CD4-positive, alpha-beta T cell (primary cell): Measurements from ENCODE around the gene PRM2. TPM values are rescaled to one million over a fixed set of nuclear protein-coding genes. Genes with fewer than 3 reads are reported as not detected.

Experiments
- ATAC-seq: fragments of 200-7000 bp; cut with Tn5 transposase; one replicate; pipeline ENCODE4 v1.10.0; 2022; ENCODE audit warnings: mild to moderate bottlenecking; ENCODE audit not compliant: poor library complexity
- CTCF ChIA-PET: fragments of 350-600 bp; sonication (Branson Sonifier 250); formaldehyde crosslinking; loops from one replicate; lab custom pipeline; 2021; ENCODE audit warnings: antibody characterized with exemption, inconsistent platforms; lab: Charles Lee
- POLR2A ChIA-PET: fragments of 350-600 bp; sonication (Branson Sonifier 250); formaldehyde crosslinking; loops from one replicate; lab custom pipeline; 2021; ENCODE audit warnings: antibody characterized with exemption, inconsistent platforms; lab: Charles Lee
- DNase-seq, 14 experiments: peaks; one replicate each; pipeline ENCODE4 v3.0.0-alpha.2; 2013 to 2020; ENCODE audit warnings: mixed read lengths in 2 of 14
- H3K27ac ChIP-seq, 2 donors: one replicate each; pipeline versions ENCODE4 v1.5.1 to v1.7.0; 2013; ENCODE audit warnings: low read length in 2 of 2, low read depth in 1 of 2, mild to moderate bottlenecking in 1 of 2
- H3K27me3 ChIP-seq, 2 experiments: 1 replicate in 1 of 2; 2 replicates in 1 of 2; pipeline versions ENCODE4 v1.6.1 to v1.7.0; 2013; ENCODE audit warnings: low read length in 2 of 2, control low read depth in 1 of 2, mild to moderate bottlenecking in 1 of 2, moderate library complexity in 1 of 2; ENCODE audit not compliant: insufficient read depth in 2 of 2, control insufficient read depth in 1 of 2
- H3K36me3 ChIP-seq: one replicate; pipeline ENCODE4 v1.6.1; 2013; ENCODE audit warnings: low read length, control low read depth; ENCODE audit not compliant: insufficient read depth
- H3K4me1 ChIP-seq: one replicate; pipeline ENCODE4 v1.6.1; 2013; ENCODE audit warnings: low read length, control low read depth; ENCODE audit not compliant: insufficient read depth
- H3K4me3 ChIP-seq: one replicate; pipeline ENCODE4 v1.5.1; 2013; ENCODE audit warnings: mild to moderate bottlenecking, low read length, moderate library complexity
- H3K9me3 ChIP-seq, 2 experiments: 1 replicate in 1 of 2; 2 replicates in 1 of 2; pipeline versions ENCODE4 v1.6.1 to v1.7.0; 2013; ENCODE audit warnings: low read length in 2 of 2, mild to moderate bottlenecking in 2 of 2, control low read depth in 1 of 2, moderate library complexity in 1 of 2; ENCODE audit not compliant: control insufficient read depth in 1 of 2, insufficient read depth in 1 of 2
- H3K27ac Mint-ChIP-seq: one replicate; pipeline ENCODE4 v1.8.0; 2020; ENCODE audit warnings: mixed read lengths
- H3K27me3 Mint-ChIP-seq: one replicate; pipeline ENCODE4 v1.8.0; 2021; ENCODE audit warnings: mixed read lengths
- H3K36me3 Mint-ChIP-seq: one replicate; pipeline ENCODE4 v1.8.0; 2021; ENCODE audit warnings: low read depth, mixed read lengths
- H3K4me1 Mint-ChIP-seq: one replicate; pipeline ENCODE4 v1.8.0; 2021; ENCODE audit warnings: low read depth, mixed read lengths
- H3K4me3 Mint-ChIP-seq: one replicate; pipeline ENCODE4 v1.8.0; 2020; ENCODE audit warnings: mild to moderate bottlenecking, mixed read lengths
- H3K9me3 Mint-ChIP-seq: one replicate; pipeline ENCODE4 v1.8.0; 2020; ENCODE audit warnings: mixed read lengths
- intact Hi-C, 2 experiments: fragments of 100-400 bp; cut with DNase I in 1 of 2; cut with micrococcal nuclease in 1 of 2; formaldehyde crosslinking; loops; one replicate each; pipeline versions ENCODE4 v1.15.1 to v1.9.0; 2023 to 2025; cut with DNase I, micrococcal nuclease
- total RNA-seq, 174 experiments: library from RNA in 2 of 174; stranded (reverse) in 2 of 174; gene quantifications; one replicate each; pipeline ENCODE4 v1.2.3 and lab custom pipeline; 2021 to 2026
- TF ChIP-seq, protein P1 (sequence below): fragments of 200-600 bp; IDR thresholded peaks from one replicate; pipeline ENCODE4 v1.8.0; 2022; ENCODE audit warnings: antibody characterized with exemption, mild to moderate bottlenecking

PRM2 gene
- total RNA-seq, 2 experiments from 2014 or later = not detected

DNA sequence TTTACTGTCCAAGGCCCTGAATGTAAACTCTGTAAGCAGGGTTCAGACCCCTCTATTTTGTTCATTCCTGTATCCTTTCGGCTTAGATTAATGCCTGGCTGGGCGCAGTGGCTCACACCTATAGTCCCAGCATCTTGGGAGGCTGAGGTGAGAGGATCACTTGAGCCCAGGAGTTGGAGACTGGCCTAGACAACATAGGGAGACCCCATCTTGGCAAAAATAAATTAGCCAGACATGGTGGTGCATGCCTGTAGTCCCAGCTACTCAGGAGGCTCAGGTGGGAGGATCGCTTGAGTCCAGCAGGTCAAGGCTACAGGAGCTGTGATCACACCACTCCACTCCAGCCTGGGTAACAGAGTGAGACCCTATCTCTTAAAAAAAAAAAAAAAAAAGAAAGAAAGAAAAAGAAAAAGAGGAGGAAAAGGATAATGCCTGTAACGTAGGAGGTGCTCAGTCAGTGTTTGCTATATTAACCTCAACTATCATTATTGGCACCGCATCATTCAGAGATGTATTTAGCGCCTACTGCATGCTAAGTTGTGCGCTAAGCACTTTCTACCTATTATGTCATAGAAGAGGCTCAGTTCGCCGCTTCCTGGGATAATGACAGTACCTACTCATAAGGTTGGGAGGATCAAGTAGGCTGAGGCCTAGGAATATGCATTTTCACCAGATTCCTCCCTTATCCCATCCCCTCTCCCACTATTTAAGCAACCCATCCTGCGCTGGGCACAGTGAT lies 25.3 kb downstream of the PRM2 start:
- DNase-seq (peak in 1 of 14 experiments; percentile 51), ATAC-seq (no peak)
- no peaks in the 10 kb centered on the region for H3K9me3 Mint-ChIP-seq
- Histone ChIP-seq H3K4me1 (peaks cover 38% of the 10 kb centered on the region), H3K27me3 (no peaks in the 10 kb centered on the region), H3K9me3 (no peaks in the 10 kb centered on the region), H3K4me3 (no peak overlapping the region), H3K27ac (no peak overlapping the region), H3K36me3 (peaks cover 7% of the 10 kb centered on the region)
- CTCF ChIA-PET = interaction anchor here (1.3 kb wide), 1 partner anchor 145 kb away, joined by 3 read pairs; no protein-coding TSS in a partner anchor
- peak overlapping the region; percentile 84 for H3K27ac Mint-ChIP-seq
- H3K4me1 Mint-ChIP-seq = peaks cover 32% of the 10 kb centered on the region
- intact Hi-C loops = loop anchor here (1.0 to 10.0 kb wide), 4 partner anchors 26 to 664 kb away; partner anchors contain the start of gene GSPT1 (in 1 of the 2)
- H3K4me3 Mint-ChIP-seq = peak overlapping the region; percentile 38
- H3K36me3 Mint-ChIP-seq = peaks cover 22% of the 10 kb centered on the region
- no peaks in the 10 kb centered on the region for H3K27me3 Mint-ChIP-seq
- TF ChIP-seq, protein P1, sequence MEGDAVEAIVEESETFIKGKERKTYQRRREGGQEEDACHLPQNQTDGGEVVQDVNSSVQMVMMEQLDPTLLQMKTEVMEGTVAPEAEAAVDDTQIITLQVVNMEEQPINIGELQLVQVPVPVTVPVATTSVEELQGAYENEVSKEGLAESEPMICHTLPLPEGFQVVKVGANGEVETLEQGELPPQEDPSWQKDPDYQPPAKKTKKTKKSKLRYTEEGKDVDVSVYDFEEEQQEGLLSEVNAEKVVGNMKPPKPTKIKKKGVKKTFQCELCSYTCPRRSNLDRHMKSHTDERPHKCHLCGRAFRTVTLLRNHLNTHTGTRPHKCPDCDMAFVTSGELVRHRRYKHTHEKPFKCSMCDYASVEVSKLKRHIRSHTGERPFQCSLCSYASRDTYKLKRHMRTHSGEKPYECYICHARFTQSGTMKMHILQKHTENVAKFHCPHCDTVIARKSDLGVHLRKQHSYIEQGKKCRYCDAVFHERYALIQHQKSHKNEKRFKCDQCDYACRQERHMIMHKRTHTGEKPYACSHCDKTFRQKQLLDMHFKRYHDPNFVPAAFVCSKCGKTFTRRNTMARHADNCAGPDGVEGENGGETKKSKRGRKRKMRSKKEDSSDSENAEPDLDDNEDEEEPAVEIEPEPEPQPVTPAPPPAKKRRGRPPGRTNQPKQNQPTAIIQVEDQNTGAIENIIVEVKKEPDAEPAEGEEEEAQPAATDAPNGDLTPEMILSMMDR = no peak
- POLR2A ChIA-PET = interaction anchor here (1.0 to 8.5 kb wide), 3 partner anchors 13 to 286 kb away, joined by 4 to 195 read pairs (median 4); no protein-coding TSS in a partner anchor

DNA sequence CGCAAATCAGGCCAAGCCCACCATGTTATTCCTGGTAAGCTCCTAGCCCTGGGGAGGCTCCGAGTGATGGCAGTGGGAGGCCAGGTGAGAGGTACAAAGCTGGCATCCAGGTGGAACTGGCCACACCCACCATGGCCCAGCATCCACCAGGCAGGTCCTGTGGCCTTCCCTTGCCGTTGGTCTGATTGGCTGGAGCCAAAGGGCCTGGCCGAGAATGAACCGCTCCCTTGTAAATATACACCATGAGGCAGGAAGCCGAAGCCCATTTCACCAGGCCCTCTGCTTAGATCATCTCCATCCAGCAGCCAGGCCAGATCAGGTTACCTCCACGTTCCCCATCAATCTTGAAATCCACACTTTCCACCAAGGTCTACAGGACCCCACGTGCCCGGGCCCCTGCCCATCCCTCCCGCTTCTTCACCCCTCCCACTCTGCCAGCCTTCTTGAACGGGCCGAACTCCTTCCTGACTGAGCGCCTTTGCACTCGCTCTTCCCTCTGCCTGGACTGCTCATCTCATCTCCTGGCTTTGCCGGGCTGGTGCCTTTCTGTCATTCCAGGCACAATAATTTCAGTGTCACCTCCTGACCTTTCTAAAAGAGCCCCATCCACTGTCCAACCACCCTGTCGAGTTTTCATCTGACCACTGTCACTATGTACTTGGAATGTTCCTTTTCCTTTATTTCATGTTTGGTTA lies 26.0 kb downstream of the PRM2 start:
- TF ChIP-seq, protein P1 = no peak
- peaks cover 38% of the 10 kb centered on the region for H3K4me1 ChIP-seq
- ChIA-PET CTCF (no interaction called here), POLR2A (no interaction called here)
- no peak for DNase-seq
- Mint-ChIP-seq H3K27me3 (no peaks in the 10 kb centered on the region), H3K4me1 (peaks cover 32% of the 10 kb centered on the region), H3K36me3 (peaks cover 22% of the 10 kb centered on the region), H3K27ac (peak overlapping the region; percentile 84), H3K4me3 (peak overlapping the region; percentile 14), H3K9me3 (no peaks in the 10 kb centered on the region)
- ATAC-seq = no peak
- no peak overlapping the region for H3K27ac ChIP-seq
- no peak overlapping the region for H3K4me3 ChIP-seq
- H3K9me3 ChIP-seq = no peaks in the 10 kb centered on the region
- peaks cover 7% of the 10 kb centered on the region for H3K36me3 ChIP-seq
- no peaks in the 10 kb centered on the region for H3K27me3 ChIP-seq
- intact Hi-C loops = loop anchor here (10.0 kb wide), 3 partner anchors 45 to 665 kb away; partner anchors contain the start of gene GSPT1 (in 1 of the 2)

DNA sequence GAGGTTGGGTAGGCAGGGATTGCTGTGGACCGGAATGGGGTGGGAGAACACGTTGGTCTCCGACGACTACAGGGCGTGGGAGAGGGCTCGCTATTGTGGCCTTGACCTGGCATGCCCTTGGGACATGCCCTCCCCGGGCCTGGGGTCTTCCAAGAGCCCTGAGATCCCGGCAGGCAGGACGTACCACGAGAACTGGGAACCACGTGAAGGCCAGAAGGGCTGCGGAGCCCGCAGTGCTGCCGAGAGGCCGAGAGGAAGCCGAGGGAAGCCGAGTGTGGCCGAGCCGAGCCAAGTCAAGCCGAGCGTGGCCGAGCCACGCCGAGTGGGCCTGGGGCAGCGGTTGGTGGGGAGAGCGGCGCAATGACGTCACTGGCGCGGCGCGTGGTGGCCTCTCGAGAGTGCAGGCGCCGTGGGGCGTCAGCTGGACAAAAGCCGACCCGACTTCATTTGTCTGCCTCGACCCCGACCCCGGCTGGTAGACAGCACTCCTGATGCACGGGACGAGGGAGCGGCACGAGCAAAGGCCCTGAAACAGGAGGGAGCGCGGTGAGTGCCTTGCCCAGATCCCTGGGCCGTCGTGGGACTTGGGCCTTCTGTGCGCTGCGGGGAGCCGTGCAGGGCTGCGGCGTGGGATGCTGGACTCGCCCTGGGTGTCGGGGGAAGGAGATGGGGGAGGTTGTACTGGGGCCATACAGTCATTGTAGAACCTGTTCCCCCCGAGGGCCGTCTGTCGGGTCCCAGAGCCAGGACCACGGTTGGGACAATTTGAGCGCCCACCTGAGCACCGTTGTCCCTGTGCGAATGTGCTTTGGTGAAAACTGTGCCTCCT lies 26.8 kb downstream of the PRM2 start:
- no peaks in the 10 kb centered on the region for H3K27me3 Mint-ChIP-seq
- Histone ChIP-seq H3K27ac (no peak overlapping the region), H3K4me1 (peaks cover 33% of the 10 kb centered on the region), H3K27me3 (no peaks in the 10 kb centered on the region), H3K36me3 (peaks cover 7% of the 10 kb centered on the region), H3K9me3 (no peaks in the 10 kb centered on the region), H3K4me3 (no peak overlapping the region)
- H3K36me3 Mint-ChIP-seq = peaks cover 22% of the 10 kb centered on the region
- H3K4me1 Mint-ChIP-seq = peaks cover 32% of the 10 kb centered on the region
- DNase-seq (peak in 1 of 14 experiments; percentile 32), ATAC-seq (no peak)
- ChIA-PET CTCF (no interaction called here), POLR2A (no interaction called here)
- TF ChIP-seq, protein P1 = no peak
- H3K4me3 Mint-ChIP-seq = peak overlapping the region; percentile 15
- H3K9me3 Mint-ChIP-seq = no peaks in the 10 kb centered on the region
- H3K27ac Mint-ChIP-seq = peak overlapping the region; percentile 30
- intact Hi-C loops = loop anchor here (10.0 kb wide), 3 partner anchors 45 to 665 kb away; partner anchors contain the start of gene GSPT1 (in 1 of the 2)
